Epithelial cell of proximal tubule (primary cell): ENCODE data around the gene C1QA. TPM values are rescaled to one million over a fixed set of nuclear protein-coding genes. Genes with fewer than 3 reads are reported as not detected.

Experiments used
- DNase-seq: peaks from one replicate; pipeline ENCODE4 v3.0.0-alpha.2; 2011; ENCODE audit warnings: low read depth
- H3K4me3 ChIP-seq: 2 replicates; pipeline ENCODE4 v1.5.1; 2011; ENCODE audit warnings: low read depth, mild to moderate bottlenecking, low read length
- total RNA-seq: library from RNA; depleted of rRNA; stranded (reverse); fragments of >200 nt; gene quantifications from 2 replicates; pipeline ENCODE4 v1.2.3, GENCODE V29; 2015
- TF ChIP-seq, protein P1 (sequence below): conservative IDR thresholded peaks from 2 replicates; pipeline ENCODE4 v1.5.1; 2012; ENCODE audit warnings: low read depth, mild to moderate bottlenecking, low read length

The C1QA gene
- total RNA-seq, 1 donor from 2014 or later, result not detected

DNA sequence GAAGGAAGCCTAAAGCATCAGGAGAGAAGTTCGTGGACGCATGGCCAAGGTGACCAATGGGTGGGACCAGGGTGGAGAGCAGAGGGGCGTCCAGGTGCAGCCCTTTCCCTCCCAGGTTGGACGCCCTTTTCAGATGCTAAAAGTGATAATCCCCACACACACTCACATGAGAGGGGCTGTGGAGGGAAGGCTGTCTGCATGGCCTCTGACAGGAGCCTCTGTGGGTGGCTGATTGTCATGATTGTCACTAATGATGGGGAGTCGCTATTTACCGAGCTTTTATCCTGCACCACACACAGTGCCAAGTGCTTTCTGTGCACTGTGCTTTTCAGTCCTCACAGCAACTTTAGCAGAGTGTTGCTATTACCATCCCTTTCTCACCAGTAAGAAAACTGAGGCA, 27.1 kb upstream of the C1QA start:
- DNase-seq, result no peak
- TF ChIP-seq, protein P1, sequence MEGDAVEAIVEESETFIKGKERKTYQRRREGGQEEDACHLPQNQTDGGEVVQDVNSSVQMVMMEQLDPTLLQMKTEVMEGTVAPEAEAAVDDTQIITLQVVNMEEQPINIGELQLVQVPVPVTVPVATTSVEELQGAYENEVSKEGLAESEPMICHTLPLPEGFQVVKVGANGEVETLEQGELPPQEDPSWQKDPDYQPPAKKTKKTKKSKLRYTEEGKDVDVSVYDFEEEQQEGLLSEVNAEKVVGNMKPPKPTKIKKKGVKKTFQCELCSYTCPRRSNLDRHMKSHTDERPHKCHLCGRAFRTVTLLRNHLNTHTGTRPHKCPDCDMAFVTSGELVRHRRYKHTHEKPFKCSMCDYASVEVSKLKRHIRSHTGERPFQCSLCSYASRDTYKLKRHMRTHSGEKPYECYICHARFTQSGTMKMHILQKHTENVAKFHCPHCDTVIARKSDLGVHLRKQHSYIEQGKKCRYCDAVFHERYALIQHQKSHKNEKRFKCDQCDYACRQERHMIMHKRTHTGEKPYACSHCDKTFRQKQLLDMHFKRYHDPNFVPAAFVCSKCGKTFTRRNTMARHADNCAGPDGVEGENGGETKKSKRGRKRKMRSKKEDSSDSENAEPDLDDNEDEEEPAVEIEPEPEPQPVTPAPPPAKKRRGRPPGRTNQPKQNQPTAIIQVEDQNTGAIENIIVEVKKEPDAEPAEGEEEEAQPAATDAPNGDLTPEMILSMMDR, result no peak
- H3K4me3 ChIP-seq, result no peak overlapping the region

- TF ChIP-seq, protein P1, result no peak
- DNase-seq, result peak; percentile 6
- no peak overlapping the region for H3K4me3 ChIP-seq
Observed at GRCh38 chr1:22611530-22611947, 24.9 kb upstream of the C1QA start.

DNA sequence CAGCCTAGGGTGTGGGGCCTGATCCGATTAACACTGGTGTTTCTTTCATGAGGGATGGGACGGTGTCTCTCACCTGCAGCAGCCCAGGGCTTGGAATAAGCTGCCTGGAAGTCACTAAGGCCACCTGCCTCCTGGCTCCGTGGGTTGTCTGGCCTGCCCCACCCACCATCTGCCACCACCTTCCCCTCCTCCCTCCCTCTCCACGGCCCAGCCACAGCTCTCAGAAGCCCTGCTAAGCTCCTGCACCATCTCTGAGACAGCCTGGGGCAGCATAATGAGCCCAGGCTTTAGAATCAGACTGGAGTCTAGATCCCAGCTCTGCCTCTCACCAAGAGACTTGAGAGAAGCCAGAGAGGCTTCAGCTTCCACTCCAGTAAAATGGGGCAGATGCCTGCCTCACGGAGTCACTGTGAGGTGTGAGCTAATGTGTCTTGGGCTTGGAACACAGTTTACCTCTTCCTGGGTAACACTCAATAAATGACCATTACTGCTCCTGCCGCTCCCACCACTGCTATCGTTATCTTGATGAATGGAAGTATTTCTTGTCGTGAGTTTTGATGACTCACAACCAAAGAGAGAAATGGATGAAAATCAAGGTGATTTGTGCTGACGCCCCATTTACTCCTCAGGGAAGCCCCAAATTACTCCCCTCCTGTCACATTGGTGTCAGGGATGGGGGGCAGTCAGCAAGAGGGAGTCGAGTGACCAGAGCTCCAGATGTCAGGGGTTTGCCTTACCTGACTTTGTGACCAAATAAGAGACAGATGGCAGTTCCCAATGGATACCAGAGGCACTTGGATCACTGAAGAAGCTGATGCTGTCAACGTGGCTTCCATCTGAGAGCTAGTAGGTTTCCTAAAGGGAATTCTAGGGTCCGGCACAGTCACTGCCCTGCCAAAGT, 23.5 kb upstream of the C1QA start:
- H3K4me3 ChIP-seq, result no peak overlapping the region
- DNase-seq, result no peak
- TF ChIP-seq, protein P1, result no peak

- H3K4me3 ChIP-seq, result no peak overlapping the region
- no peak for DNase-seq
- TF ChIP-seq, protein P1, result no peak
Observed at GRCh38 chr1:22613572-22613918, 22.9 kb upstream of the C1QA start.

GRCh38 chr1:22613951-22614350, 22.5 kb upstream of the C1QA start:
- TF ChIP-seq, protein P1, result no peak
- DNase-seq, result no peak
- H3K4me3 ChIP-seq, result no peak overlapping the region

GRCh38 chr1:22615886-22616285, 20.5 kb upstream of the C1QA start:
- DNase-seq, result no peak
- TF ChIP-seq, protein P1, result no peak
- H3K4me3 ChIP-seq, result no peak overlapping the region

- H3K4me3 ChIP-seq, result no peak overlapping the region
- DNase-seq, result no peak
- TF ChIP-seq, protein P1, result no peak
Observed at GRCh38 chr1:22616571-22616970, 19.9 kb upstream of the C1QA start.
